ENCODE results near the gene COL25A1.
"Not testable (repeated sequence)": the region's sequence is repeated elsewhere in the genome, so short reads cannot be mapped to it uniquely, and the experiment has no call there.

COL25A1 gene

DNA sequence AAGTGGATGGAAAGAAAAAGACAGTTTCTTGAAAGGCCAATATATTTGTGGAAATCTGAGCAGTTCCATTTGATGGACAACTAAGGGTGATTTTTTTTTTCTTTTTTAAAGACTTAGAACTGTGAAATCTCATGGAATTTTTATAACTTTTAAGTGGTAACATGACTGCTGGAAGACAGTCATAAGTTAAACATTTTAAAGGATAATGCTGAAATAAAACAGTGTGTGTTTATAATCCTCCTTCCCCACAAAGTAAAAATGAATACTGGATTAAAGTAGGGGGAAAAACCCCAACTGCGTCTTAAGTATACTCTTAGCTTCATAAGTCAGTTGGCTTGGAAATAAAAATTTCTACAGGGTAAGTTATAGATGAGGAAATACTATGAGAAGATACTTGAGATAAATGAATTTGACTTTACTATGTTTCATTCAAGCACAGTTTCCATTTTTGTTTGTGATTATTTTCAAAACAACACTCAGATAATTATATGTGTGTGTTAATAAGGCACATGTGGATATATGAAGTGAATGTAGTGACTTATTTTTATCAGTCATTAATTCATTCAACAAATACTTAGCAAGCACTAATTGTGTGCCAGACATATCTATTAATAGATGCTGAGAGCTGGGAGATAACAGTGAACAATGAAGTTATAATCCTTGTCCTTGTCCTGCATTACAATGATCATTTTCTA lies 410.4 kb downstream of the COL25A1 start:
- DNase-seq, result no peak

DNA sequence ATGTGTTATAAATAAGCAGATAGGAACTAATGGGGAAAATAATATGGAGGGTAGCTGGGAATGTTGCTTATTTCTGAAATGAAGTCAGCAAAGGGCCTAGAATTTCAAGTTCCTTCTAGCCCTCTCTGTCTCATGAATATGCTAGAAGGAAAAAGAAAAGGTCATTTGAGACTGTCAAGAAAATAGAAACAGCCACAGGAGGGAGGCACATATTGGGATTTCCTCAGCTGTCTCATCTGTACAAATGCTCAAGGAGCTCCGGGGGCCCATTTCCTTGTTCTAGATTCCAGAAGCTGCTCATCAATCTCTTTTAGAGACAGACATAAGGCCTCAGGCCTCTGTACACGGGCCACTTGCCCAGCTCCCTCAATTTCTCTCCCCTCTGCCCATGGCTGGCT lies 412.0 kb downstream of the COL25A1 start:
- DNase-seq, result no peak

DNA sequence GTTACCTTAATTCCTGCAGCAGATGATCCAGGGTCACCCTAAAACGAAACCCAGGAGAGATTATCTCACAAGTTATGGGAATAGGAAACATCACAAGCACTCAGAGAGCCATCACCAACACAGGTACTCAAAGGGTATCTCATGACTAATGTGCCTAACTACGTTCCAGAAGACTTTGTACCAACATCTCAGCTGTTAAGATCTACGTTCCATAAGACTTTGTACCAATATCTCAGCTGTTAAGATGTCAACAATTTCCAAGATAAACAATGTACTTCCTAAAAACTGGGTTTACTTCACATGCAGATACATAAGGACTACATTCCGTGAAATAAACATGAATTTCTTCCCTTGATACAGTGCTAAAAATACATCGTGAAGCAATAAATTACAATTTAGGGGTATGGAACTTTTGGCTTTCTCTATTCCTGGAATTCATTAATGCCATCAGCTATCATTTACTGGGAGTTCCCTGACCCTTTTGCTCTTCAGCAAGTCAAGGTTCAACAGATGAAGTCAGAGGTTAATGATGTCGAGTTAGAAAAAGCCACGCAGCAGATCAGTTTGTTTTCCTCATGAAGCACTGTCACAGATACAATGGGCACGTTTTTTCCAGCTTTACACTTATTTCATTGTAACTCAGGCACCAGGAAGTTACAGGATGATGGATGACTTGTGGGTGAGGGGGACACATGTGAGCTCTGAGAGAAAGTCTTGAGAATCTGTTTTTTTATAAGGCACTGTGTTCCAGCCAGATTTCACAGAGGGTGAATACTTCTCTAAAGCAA lies 412.6 kb downstream of the COL25A1 start:
- no peak for DNase-seq

DNA sequence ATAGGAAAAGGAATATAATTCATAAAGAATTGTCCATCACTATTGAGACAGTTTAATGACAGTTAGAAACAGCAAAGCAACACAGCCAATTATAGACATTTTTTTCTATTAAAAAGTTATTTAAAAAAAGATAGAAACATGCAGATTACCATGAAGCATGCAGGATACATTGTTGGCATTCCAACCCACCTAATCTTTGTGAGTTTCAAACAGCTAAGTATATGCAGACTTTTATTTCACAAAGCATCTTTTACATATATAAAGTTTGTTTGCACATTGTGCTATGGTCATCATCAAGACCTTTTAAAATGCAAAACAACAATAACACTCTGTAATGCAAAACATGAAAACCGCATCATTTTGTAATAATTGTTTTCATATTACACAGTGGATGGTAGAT lies 413.7 kb downstream of the COL25A1 start:
- no peak for DNase-seq

DNA sequence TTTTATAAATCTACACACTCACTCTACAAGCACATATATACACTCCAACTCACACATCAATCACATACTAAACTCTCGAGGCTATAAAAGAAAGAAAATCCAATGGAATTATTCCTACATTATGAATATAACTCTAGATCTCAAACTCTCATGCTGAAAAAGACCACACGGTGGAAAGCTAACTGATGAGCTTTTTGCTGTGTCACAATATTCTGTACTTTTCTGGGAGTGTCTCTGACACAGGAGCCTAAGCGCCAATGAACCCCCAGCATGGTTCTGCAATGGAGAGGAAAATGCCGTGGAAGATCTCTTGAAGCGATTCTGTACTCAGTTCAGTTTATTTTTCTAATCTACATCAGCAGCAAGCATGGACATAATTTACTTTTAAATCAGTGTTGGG lies 415.4 kb downstream of the COL25A1 start:
- DNase-seq, result no peak

DNA sequence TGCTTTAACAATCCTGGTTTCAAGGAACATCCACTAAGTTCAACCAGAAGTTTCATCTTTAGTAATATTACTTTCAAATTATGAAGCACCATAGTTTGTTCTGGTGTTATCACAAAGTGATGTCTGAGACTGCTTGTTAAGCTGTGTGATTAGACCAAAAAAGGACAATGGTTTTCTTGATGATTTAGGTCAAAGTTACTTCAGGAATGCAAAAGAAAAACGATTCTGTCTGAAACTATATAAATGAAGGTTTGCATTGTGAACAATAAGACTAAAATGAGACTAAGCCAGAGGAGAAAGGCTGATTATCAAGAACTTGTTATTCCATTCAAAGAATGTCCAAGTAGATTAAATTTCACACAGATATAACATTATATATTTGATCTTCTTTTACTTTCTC lies 417.2 kb downstream of the COL25A1 start:
- no peak for DNase-seq

DNA sequence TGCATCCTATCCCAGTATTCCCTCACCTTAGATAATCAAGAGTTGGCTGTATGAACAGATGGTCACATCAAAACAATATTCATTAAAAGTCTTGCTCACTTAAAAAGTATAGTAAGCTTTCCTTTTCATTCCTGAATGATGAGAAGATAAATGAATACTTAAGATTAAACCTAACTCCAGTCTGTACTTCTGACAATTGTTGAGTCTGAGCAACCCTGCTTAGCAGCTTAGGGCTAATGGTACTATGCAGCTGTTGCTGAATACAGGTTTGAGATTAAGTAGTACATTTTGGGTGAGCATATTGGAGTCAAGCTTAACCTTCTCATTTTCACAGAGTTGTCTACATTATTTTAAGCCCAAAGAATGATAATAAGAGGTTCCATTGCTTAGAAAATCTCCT lies 417.9 kb downstream of the COL25A1 start:
- no peak for DNase-seq

DNA sequence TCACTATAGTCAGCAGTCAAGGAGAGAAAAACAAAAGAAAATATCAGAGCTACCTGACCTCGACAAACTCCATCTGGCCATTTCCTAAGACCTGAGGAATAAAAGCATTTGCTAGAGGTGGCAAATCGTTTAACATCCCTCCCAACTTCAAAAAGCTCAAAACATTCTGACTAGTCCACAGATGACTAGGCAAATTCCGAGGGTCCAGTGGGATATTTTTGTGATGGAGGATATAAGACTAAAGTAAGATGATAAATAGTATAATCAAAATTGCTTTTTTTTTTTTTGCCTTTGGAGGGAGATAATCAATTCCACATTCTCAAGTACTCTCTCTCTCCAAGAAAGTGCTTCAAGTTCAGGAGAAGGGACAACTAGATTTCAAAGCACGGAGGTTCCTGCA lies 420.5 kb downstream of the COL25A1 start:
- no peak for DNase-seq

DNA sequence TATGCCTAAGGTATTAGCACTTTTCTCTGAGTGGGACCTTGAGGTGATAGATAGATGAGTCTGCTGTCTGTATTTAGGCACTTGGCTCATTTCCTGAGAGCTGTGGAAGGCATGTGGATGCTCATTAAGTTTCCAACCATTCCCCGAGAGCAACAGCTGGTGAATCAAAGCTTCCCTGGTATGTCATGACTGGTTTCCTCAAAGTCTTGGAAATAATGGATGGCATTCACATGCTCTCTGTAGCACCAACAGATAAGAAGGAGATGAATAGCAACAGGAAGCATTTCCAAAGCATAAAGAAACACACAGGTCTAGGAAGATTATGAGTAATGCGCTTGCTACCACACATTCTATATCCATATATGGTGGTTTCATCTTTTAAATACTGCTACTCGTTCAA lies 421.3 kb downstream of the COL25A1 start:
- no peak for DNase-seq

DNA sequence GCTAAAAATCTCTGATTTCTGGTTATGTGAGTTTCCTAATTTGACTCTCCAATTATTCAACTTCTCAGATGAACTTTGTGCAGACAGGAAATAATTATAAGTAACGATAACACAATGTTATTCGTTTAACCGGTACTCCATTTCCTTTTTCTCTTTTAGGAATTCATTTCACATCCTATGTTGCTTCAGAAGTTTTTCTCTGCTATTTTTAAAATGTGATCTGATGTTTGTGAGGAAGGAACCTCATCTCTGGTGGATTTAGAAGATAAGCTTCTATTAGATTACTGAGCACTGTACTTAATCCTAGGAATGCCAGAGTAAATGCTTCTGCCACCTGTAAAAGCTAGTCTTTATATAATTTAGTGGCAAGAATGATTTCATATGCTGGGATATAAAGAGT lies 423.7 kb downstream of the COL25A1 start:
- DNase-seq, result no peak

DNA sequence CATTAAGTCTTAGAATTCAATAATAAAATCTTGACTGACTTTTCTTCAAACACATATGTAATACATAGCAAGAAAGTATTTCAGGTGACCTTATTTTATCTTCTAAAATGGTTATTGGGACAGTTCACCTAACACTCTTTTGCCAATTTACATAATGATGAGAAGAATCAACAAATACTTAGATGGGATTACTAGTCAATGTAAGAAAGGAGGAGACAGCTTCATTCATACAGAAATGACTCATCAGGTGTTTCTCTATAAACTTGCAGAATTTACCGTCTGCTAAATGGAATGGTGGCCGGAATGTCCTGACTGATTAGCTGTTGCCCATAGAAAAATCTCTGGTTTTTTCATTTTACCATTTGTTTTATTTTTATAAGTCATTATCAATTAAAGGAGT lies 424.6 kb downstream of the COL25A1 start:
- DNase-seq, result no peak

DNA sequence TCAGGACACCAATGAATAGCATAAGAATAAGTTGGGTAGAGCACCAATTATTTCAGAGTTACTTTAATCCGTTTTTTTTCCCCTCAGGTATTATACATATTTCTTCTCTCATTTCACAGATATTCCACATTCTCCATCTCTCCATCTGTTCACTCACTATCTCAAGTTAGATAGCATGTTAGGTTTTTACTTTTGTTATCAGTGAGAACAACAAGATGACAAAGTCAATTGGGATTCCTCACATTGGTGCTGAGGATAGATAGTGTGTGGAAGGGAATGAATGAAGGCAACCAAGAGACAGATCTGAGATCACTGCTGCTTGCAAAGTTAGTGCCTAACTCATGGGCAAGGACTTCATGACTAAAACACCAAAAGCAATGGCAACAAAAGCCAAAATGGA lies 427.7 kb downstream of the COL25A1 start:
- DNase-seq, result no peak

DNA sequence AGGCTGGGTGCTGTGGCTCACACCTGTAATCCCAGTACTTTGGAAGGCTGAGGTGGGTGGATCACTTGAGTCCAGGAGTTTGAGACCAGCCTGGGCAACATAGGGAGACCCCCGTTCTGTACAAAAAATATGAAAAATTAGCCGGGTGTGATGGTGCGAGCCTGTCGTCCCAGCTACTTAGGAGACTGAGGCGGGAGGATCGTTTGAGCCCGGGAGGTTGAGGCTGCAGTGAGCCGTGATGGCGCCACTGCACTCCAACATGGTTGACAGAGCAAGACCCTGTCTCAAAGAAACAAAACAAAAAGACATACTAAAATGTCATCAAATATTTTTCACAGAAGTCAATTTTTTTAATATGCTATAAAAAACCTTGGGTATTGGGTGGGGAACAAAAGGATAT lies 432.5 kb downstream of the COL25A1 start:
- DNase-seq, result not testable (repeated sequence)

DNA sequence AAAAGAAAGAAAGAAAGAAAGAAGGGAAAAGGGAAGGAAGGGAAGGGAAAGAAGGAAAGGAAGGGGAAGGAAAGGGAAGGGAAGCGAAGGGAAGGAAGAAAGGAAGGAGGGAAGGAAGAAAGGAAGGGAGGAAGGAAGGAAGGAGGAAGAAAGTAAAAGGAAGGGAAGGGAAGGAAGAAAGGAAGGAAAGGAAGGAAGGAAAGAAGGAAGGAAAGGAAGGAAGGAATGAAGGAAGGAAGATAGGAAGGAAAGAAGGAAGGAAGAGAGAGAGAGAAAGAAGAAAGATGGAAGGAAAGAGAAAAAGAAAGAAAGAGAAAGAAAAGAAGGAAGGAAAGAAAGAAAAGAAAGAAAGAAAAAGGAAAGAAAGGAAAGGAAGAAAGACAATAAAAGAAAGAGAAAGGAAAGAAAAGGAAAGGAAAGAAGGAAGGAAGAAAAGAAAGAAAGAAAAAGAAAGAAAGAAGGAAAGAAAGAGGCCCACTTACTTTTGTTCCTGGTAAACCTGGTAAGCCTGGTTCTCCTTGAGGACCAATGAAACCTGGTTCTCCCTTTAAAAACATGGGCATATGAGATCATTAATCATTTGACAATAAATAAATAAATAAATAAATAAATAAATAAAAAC lies 433.7 kb downstream of the COL25A1 start:
- DNase-seq, result no peak

DNA sequence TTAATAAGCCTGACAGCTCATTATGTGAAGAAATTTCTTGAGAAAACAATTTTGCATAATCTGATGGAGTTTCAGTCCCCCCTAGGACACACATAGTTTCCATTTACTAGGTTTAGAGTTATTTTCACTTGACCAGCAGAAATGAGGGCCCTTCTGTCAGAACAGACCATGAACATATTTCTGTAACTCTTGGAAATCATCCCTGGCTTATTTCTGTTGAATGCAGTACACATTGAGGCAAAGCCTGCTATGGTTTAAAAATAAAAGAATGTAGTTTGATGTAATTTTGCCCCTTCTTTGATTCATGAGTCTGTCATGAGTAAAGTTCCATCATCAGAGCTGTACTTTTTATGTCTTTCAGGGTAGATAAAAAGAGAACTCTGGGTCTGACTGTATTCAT lies 435.0 kb downstream of the COL25A1 start:
- DNase-seq, result no peak

DNA sequence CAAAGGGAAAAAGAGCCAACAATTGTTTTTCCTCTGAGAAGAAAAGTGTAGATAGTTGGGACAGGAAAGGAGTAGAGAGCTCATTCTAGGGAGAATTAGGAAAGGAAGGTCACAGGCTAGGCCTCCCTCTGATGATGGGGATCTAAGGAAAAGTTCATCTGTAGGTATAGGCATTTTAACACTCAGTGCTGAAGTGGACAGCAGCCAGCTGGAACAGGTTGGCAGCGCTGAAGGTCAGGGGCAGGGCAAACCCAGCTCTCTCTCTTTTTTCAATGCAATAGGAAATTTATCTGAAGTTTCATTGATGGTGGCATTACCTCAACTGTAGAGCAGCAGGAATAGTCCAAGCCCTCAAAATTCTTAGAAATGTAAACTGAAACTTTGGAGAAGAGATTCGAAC lies 441.1 kb downstream of the COL25A1 start:
- no peak for DNase-seq

DNA sequence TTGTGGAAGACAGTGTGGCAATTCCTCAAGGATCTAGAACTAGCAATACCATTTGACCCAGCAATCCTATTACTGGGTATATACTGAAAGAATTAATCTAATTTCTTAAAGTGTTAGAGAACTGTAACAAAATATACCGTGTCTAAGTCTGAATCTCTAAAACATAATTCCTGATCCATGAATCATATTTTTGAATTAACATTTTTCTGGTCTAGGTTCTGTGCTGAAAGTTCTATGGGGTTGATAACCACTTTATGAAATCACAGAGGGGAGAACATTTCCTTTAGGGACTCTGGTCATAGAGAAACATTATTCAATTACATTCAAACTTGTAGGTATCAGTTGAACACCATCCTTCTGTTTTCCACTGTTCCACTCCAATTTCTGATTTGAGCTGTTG lies 447.7 kb downstream of the COL25A1 start:
- DNase-seq, result no peak

DNA sequence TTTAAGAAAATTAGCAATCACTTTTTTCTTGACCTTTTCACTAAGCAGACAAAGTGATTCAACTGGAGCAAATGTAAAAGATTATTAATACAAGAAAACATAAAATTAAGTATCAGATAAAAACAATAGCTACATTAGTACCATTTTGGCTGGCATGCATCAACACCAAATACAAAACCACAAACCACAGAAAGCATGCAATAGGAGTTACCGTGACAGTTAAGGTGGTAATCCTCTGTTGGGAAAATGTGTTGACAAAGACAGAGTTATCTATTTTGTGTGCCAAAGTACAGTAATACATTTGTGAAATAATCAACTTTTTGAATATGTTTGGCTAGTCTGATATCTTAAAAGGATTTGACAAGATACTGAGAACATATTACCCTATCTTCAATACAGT lies 449.8 kb downstream of the COL25A1 start:
- DNase-seq, result no peak

DNA sequence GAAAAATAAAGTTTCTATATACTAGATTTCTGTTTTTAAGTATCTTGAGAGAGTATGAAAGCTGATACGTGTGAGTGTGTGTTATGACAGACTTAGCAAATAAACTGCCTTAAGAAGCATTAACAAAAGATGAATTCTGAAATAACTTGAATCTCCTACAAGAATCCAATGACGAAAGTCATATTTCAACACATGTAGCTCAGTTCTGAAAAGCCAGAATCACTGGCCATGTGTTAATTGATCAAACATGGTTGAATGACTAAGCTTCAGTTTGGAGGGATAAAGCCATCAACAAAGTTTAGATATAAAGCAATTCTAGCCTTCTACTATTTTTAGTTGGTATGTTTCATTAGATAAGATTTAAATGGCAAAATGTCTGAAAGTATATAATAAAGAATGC lies 451.1 kb downstream of the COL25A1 start:
- no peak for DNase-seq

DNA sequence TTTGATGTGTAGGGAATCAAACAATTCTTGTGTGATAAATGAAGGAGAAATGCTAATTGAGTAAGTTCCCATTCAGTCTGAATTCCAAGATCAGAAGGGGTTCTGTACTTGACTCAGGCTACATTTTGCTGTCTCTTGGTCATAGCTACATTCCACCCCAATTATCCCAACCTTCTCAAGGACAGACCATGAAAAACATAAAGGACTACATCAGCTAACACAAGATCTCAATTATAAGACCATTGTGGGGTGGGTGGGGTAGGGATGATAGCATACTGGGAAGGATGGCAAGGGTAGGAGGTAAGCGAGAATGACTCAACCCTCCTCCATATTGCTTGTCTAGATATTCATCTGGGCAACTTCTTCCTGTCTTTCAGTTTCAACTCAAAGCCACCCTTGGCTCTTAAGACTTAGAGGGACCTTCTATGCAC lies 452.2 kb downstream of the COL25A1 start:
- no peak for DNase-seq

DNA sequence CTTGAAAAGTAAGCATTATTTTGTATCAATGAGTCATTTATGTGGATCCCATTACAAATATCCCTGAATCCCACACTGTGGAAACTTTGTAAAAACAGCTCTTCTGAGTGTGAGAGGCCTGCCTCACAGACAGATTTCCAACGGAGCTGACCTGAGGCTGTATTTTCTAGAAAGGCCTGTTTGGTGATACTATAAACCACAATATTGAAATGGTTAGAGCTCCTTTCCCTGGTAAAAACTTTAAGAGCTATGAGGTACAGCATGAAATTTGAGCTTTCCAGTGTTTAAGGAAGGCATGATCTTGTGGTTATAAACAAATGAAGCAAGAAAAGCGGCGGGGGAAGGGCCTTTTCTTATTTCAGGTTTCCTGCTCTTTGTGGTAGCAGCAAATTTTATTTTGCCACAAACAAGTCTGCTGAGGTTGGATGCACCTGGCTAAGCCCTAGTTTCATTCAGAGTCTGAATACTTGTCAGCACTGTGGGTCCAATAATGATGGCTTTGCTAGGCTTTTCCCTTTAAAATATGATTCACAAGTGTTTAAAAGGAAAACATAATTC lies 452.8 kb downstream of the COL25A1 start:
- DNase-seq, result no peak

DNA sequence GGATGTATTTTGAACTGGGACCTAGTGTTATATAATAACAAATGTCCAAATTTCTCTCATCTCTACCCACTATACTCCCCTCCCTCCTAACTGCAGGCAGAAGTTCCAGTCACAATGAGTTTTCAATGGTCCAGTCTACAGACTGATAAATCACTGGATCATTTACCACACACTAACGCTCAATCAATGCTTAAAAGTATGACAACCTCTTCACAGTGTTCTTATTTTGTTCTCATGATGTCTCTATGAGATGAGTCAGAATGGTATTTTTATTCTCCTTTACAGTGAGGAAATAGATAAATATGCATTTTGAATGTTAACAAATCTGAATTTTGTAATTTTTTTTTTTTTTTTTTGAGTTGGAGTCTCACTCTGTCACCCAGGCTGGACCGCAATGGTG lies 455.9 kb downstream of the COL25A1 start:
- no peak for DNase-seq

DNA sequence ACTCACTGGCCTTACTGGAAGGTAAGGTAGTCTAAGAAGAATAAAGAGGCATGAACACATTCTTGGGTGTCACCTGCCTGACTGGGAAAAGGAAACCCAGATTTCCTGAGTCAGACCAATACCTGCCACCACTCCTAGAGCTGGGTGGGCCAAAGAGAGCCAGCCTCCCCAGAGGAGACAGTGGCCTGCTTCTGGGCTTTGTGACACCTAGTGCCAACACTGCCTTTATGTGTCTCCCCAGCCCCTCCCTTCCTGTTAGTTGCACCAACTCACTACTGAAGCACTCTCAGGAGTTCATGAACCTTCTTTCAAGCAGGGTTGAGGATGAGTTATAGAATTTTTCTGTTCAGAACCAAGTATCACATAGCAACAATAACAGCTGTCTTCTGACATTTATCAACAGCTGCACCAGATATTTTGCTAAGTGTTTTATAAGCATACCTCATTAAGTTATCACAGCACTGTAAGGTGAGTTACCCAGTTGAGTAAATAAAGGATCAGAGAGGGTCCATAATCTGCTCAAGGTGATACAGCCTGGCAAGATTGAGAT lies 462.0 kb downstream of the COL25A1 start:
- no peak for DNase-seq

DNA sequence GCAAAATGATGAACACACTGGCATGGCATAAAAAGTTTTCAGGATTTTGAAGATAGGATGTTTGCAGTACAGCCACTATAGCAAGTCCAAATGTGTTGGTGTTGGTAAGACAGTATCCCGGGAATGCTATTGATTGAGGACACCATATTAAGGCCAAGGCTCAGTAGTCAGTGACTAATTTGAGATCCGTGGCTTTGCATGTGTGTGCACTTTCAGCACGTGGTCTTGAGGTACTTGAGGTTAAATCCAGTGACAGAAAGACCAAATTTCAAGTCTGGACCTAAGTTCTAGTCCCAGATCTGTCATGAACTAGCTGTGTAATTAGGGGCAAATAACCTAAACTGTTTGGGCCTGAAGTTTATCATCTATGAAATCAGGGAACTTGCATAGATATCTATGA lies 463.1 kb downstream of the COL25A1 start:
- no peak for DNase-seq

All from activated effector memory CD4-positive, alpha-beta T cell treated with Interleukin-2 at 50 U/mL for 16 hours (primary cell).